ENCODE results near the gene FHIT.

Gene FHIT

GRCh38 chr3:60364475-60364874 lies 886.8 kb downstream of the FHIT start:
- Histone ChIP-seq H3K4me3 (ENCODE audit: low read depth, low read length) (no peak overlapping the region), H3K27ac (no peak overlapping the region), H3K79me2 (no peaks in the 10 kb centered on the region), H3K9me3 (ENCODE audit: control insufficient read depth, low read length) (no peaks in the 10 kb centered on the region), H3K36me3 (ENCODE audit: control insufficient read depth, insufficient read depth, low read length) (no peaks in the 10 kb centered on the region), H2AFZ (no peak overlapping the region), H3K4me2 (ENCODE audit: low read length) (no peak overlapping the region), H3K9ac (no peak overlapping the region), H3K4me1 (no peaks in the 10 kb centered on the region), H3K27me3 (ENCODE audit: control insufficient read depth, insufficient read depth, low read length) (no peaks in the 10 kb centered on the region)
- TF ChIP-seq CTCF (IDR thresholded peaks at IDR 0.05), result no peak

- Histone ChIP-seq H3K4me2 (ENCODE audit: low read length) (no peak overlapping the region), H3K4me3 (ENCODE audit: low read depth, low read length) (no peak overlapping the region), H3K27me3 (ENCODE audit: control insufficient read depth, insufficient read depth, low read length) (no peaks in the 10 kb centered on the region), H3K27ac (no peak overlapping the region), H3K9ac (no peak overlapping the region), H2AFZ (no peak overlapping the region), H3K4me1 (no peaks in the 10 kb centered on the region), H3K36me3 (ENCODE audit: control insufficient read depth, insufficient read depth, low read length) (no peaks in the 10 kb centered on the region), H3K79me2 (no peaks in the 10 kb centered on the region), H3K9me3 (ENCODE audit: control insufficient read depth, low read length) (no peaks in the 10 kb centered on the region)
- no peak for TF ChIP-seq CTCF (IDR thresholded peaks at IDR 0.05)
These were observed 887.4 kb downstream of the FHIT start for GRCh38 chr3:60363817-60364216.

- Histone ChIP-seq H3K4me1 (no peaks in the 10 kb centered on the region), H3K36me3 (ENCODE audit: control insufficient read depth, insufficient read depth, low read length) (no peaks in the 10 kb centered on the region), H2AFZ (no peak overlapping the region), H3K4me3 (ENCODE audit: low read depth, low read length) (no peak overlapping the region), H3K27ac (no peak overlapping the region), H3K9me3 (ENCODE audit: control insufficient read depth, low read length) (no peaks in the 10 kb centered on the region), H3K4me2 (ENCODE audit: low read length) (no peak overlapping the region), H3K79me2 (no peaks in the 10 kb centered on the region), H3K27me3 (ENCODE audit: control insufficient read depth, insufficient read depth, low read length) (no peaks in the 10 kb centered on the region), H3K9ac (no peak overlapping the region)
- TF ChIP-seq CTCF (IDR thresholded peaks at IDR 0.05), result no peak
These were observed 895.4 kb downstream of the FHIT start for GRCh38 chr3:60355825-60356224.

GRCh38 chr3:60351481-60351880 lies 899.8 kb downstream of the FHIT start:
- no peak overlapping the region for H3K9ac ChIP-seq
- H3K36me3 ChIP-seq (ENCODE audit: control insufficient read depth, insufficient read depth, low read length), result no peaks in the 10 kb centered on the region
- no peak overlapping the region for H3K4me2 ChIP-seq (ENCODE audit: low read length)
- no peaks in the 10 kb centered on the region for H3K79me2 ChIP-seq
- no peaks in the 10 kb centered on the region for H3K4me1 ChIP-seq
- TF ChIP-seq CTCF (IDR thresholded peaks at IDR 0.05), result no peak
- H3K27ac ChIP-seq, result no peak overlapping the region
- H3K9me3 ChIP-seq (ENCODE audit: control insufficient read depth, low read length), result no peaks in the 10 kb centered on the region
- H3K4me3 ChIP-seq (ENCODE audit: low read depth, low read length), result no peak overlapping the region
- H3K27me3 ChIP-seq (ENCODE audit: control insufficient read depth, insufficient read depth, low read length), result no peaks in the 10 kb centered on the region
- no peak overlapping the region for H2AFZ ChIP-seq

- no peaks in the 10 kb centered on the region for H3K27me3 ChIP-seq (ENCODE audit: control insufficient read depth, insufficient read depth, low read length)
- no peak overlapping the region for H3K9ac ChIP-seq
- no peak overlapping the region for H3K4me3 ChIP-seq (ENCODE audit: low read depth, low read length)
- no peak overlapping the region for H3K4me2 ChIP-seq (ENCODE audit: low read length)
- H3K36me3 ChIP-seq (ENCODE audit: control insufficient read depth, insufficient read depth, low read length), result no peaks in the 10 kb centered on the region
- no peak for TF ChIP-seq CTCF (IDR thresholded peaks at IDR 0.05)
- H3K27ac ChIP-seq, result no peak overlapping the region
- no peak overlapping the region for H2AFZ ChIP-seq
- H3K79me2 ChIP-seq, result no peaks in the 10 kb centered on the region
- H3K4me1 ChIP-seq, result no peaks in the 10 kb centered on the region
- H3K9me3 ChIP-seq (ENCODE audit: control insufficient read depth, low read length), result no peaks in the 10 kb centered on the region
These were observed 906.9 kb downstream of the FHIT start for GRCh38 chr3:60344340-60344739.
